HG03439 (cell line): ENCODE results near the gene NCK1.

Experiments used
- ATAC-seq: cut with Tn5 transposase; IDR thresholded peaks from one replicate; pipeline ENCODE4 v1.9.1; 2021; ENCODE audit warnings: mild to moderate bottlenecking, moderate library complexity; ENCODE audit not compliant: unreplicated experiment

NCK1 gene

DNA sequence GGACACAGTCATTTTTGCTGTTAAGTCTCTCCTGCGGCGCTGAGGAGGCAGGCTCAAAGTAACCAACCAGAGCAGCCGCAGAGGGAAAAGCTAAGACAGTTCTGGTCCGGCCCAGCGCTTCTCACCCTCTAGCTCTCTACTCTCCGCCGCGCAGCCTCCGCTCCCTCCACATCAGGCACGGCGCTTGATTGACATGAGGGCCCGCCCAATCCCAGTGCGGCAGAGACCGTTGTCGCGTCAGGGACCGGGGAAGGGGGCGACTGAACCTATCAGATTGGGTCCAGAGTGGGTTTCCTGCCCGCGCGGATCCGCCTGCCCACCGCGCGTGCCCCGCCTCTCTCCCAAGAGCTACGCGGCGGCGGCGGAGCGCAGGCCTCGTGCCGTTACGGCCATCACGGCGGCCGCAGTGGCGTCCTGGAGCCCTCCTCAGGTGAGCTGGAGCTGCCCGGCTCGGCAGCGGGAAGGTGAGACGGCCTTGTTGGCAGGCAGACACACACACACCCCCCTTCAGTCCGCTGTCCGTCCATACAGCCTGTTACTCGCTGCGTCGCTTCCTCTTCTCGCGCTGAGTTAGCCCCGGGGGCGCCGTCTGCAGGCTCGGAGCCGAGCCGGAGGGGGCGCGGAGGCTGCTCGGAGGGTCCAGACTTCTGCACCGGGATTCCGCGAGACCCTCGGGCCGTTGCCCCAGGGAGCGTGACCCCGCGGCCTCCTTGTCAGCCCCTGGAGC lies at the start of gene NCK1:
Gene NCK1, plus strand, starts transcription at position 319 of the 727 bp plus-strand sequence. CDS start 65,794 bp downstream, outside the sequence.
- ATAC-seq, result peak; percentile 97

DNA sequence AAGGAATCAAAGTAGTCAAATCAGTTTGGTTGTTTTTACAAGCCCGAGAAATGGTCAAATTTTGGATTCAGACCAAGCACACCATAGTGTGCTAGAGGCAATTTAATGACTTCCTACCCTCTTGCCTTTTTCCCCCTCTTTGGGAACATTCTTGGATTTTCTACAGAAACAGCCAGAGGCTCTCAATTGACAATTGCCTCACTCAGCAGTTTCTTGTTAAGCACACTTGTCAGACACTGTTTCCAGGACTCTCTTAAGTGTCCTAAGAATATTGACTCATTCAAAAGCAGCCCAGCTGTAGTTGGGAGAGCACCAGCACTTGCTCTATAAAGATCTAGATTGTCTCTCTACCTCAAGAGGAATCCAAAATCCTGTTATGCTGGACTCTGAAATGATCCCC lies 44.6 kb upstream of the NCK1 start:
- no peak for ATAC-seq

DNA sequence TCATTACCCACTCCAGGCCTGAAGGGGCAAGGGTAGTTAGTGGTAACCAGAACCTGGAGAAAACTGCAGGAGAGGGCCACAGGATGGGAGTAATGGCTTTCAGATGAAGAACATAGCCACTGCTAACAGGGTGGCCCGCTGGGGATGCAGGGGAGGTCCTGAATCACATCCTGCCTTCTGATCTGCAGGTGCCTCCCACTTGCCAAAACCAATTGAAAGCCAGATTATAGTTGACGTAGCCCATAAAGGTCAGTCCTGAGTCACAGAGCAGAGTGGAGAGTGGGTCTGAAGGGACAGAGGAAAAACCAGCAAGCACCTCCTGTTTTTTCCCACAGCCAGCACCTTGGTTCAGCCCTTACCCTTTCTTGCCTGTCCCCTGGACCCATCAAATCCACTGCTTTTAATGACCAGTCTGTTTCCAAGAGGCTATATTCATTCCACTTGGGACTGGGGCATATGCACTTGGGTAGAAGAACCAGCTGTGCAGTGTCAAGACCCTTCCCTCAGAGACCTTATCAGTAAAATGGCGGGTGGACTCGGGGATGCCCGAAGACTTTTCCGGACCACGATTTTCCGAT lies 43.7 kb upstream of the NCK1 start:
- peak; percentile 61 for ATAC-seq

DNA sequence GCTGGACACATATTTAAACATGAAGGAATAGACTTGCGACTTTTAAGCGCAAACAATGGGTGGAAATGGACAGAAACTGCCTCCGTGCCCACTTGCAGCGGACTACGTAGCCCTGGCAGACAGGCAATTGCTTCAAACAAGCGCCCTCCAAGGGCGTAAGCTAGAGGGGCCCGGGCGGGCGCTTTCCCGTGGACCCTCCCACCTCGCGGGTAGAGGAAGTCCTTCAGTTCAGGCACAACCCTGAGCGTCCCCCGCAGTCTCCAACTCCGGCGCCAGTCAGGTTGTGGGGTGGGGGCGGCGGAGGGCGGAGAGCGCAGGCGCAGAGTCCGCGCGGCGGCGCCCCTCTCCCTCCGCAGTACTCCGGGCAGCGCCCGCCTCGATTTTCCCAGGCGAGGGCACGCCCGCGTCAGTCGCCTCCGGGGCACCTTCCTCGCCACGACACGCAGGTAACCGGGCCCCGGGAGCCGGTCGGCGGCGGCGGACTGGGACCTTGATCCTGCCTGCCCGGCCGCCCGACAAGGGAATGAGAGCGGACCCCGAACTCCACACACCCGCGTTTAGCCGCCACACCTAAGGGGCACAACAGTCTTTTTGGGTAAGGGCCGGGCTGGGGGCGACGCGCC lies 43.1 kb upstream of the NCK1 start, which contains the start of gene SLC35G2:
Gene SLC35G2, plus strand, starts transcription at position 358 of the 623 bp plus-strand sequence. CDS start 35,335 bp downstream, outside the sequence.
- peak; percentile 60 for ATAC-seq

DNA sequence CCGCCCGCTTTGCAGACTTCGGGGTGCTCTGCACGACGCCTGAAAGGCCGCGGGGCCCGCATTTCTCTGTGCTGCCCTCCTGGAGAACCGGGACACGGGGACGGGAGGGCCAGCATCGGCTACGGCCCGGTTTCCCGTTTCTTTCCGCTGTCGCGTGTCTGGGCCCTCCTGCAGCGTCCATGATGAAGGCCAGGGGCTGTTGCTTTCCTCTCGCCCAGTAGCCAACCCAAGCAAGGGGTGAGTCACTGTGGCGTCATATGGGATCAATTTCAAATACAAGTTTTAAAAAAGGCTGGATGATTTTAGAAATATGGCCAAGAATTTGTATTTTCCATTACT lies 42.6 kb upstream of the NCK1 start:
- peak; percentile 17 for ATAC-seq

DNA sequence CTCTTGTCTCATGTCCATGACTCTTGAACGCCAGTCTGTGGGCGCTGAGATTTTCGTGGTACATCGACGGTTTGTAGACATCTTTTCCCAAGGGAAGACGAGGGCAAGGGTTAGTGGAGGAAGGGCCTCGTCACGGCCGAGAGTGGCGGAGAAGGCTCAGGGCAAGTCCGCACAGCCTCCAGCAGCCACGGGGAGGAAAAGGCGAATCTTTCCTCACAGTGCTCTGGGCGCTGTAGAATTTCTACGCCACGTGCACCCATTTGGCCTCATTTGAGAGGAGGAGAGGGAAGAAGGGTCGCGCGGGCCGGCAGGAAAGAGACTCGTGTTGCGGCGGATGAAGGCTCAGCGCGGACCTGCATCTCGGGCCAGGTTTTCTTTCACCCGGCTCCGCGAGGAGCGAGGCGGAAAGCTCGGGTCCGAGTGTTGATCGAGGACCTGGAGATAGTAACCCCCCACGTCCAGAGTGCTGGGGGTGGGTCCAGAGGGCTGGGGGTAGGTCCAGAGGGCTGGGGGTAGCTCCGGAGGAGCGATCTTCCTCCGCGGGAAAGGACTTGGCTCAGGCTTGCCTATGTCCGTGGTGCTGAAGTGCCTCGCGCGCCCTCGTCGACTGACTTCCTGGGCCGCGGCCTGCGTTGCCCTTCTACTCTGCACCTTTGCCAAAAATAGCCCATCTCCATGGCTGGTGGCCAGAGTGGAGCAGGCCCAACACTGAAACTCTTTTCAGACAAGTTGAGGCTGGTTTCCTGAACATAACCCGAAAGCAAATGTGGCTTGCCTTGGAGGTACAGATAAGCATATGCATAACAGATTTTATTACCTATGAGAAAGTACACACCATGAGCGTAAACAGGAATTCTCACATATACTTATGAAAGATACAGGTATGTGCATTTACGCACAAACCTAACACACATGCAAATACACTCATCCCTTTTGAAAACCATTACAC lies 42.0 kb upstream of the NCK1 start:
- ATAC-seq, result no peak

DNA sequence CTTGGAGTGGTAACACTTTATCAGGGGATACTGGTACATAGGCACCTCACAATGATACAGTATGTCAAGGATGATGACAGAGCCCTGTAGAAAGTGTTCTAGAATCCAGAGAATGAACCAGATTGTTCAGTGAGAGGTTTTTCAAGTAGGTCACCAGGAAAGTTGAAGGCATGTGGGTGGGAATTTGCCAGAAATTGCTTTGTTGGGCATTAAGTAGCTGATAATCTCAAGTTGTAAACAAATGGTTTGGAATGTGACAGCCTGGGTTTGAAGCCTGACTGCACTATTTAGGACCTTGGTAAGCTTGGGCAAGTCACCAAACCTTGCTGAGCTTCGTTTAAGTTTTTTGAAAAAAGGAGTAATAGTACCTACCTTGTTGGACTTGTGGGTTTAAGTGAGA lies 30.5 kb upstream of the NCK1 start:
- no peak for ATAC-seq

DNA sequence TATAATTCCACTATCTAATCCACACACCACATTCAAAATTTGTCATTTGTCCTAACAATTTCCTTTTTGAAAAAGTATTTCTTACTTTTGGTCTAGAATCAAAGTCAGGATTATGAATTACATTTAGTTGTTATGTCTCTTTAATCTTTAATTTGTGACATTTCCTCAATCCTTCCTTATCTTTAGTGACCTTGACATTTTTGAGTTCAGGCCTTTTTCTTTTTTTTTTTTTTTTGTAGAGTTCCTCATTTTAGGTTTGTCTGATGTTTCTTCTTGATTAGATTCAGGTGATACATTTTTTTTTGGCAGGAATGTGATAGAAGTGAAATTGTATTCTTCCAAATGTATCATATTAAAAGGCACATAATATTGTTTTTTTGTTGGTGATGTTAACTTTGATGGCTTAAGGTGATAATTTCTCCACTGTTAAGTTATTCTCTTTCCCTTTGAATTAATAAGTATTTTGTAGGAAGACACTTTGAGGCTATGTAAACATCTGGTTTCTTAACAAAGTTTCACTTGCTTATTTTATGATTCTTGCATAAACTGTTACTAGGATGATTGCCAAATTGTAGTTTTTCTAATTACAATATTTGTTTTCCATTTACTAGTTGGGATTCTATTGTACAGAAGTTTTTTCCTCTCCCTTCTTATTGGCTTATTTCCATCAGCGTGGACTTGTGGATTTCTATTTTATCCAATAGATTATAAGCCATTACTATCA lies 26.8 kb upstream of the NCK1 start:
- no peak for ATAC-seq

DNA sequence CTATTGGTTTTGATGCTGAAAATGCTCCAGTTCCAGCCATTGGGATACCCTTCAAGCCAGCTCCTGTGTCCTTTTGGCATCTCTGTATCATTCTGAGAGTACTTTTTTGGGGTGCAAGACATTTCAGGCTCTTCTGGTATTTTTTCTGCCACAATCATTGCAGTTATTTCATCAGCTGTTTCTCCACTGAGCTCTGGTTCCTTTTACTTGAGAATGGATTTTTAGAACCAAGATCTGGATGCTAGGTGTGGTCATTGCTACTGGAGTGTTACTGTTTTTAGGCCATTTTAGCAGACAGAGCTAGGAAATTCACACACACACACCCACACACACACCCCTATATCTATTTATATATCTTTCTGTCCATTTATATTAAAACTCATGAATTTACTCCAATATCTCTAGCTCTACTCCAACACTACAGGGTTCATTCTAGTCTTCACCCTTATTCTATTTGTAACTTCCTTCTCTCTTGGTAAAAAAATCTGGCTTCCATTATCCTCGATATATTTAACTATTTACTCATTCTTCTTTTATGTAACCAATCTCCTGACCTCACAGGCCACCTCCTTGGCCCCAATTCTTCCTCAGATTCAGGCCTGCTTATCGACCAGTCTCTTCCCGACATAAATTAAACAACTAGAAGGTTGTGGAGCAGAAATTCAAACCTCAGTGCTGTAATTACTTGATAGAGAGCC lies 26.0 kb upstream of the NCK1 start:
- ATAC-seq, result no peak

DNA sequence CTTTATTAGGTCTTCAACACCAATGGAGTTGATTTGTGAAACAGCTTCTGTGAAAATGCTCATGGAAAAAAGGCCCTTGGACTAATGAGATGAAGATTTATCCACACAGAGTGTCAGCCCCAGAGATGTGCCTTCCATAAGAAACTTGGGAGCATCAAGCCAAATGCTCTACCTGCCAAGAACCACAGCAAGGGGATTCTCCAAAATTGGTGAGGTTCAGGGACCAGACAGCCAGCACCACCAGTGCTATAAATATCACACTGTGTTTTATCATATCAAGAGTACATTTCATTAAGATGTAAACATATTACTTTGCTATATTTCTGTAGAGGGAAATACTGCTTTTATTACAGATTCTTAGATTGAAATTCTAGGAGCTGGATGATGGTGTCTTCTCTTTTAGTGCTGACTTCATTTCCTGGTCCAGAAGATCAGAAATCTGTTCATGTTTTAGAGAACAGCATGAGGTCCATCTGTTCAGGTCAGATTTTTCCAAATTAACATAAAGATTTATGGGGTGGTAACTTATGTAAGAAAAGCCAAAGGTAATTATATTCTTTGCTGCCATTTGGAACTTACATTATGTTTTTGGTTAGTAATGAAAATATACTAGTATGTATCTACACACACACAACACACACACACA lies 25.4 kb upstream of the NCK1 start:
- no peak for ATAC-seq

DNA sequence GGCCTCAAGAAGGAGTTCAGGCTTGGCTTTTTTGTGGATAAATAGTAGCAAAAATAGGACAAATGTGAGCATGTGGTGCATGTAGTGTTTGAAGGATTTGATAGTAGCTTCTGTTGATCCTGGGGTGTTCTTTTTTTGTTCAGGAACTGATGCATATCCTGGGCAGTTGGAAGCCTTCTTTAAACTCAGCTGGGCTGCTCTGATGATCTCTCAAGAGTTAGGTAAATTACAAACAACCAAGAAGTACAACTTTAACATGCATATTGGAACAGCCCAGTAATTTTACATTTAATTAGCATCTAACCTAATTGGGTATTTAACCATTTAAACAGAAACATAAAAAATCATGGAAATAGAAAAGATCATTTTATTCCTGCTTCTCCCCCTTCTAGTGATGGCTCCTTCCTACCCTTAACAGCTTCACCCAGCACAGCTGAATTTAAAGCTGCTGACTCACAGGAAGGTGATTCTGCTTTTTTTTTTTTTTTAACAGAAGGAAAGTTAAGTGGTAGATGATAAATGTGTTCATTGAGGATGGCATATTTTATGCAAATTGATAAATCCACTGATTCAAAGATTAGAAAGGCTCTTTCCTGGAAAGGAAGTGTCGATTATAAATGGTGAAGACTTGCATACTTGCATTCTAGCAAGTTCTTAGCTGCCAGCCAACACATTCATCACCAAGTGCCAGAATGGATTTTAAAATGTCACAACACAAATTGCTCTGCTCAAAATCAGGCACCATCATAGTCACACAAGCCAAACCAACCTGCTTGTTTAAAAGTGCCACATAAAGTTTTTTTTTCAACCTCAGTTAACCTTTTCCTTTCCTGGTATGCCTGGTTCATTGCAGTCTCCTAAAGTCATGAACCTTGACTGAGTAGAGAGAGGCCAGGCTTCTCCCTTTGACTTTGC lies 23.1 kb upstream of the NCK1 start:
- no peak for ATAC-seq

DNA sequence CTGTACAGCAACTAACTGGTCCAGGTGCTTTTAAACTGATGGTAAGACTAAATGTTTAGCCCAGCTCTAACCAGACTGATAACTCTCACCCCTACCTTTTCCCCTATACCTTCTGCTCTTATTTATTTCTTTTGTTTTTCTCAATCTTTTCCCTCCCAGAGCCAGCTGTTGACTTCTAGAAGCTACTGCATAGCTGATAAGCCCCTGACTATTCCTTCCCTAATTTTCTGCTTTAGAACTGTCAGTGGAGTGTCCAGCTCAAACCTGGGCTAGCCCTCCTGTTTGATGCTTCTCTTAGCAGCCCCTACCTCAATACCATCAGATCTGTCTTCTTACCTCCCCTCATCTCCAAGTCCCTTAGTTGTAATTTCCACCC lies 22.5 kb upstream of the NCK1 start:
- ATAC-seq, result no peak

DNA sequence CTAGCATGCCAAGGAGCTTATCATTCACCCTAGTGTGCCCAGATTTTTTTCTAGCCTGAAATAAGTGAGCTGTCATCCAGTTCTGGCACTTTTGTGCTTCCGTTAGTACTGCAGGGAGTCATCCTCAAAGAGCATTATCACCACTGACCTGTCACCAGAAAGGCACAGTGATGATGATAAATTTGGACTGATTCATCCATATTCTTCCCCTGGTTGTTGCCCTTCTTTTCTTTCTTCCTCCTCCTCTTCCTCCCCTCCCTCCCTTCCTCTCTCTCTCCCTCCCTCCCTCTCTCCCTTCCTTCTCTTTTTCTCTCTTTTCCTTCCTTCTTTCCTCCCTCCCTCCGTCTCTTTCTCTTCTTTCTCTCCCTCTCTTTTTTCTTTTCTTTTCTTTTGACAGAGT lies 21.8 kb upstream of the NCK1 start:
- ATAC-seq, result no peak

DNA sequence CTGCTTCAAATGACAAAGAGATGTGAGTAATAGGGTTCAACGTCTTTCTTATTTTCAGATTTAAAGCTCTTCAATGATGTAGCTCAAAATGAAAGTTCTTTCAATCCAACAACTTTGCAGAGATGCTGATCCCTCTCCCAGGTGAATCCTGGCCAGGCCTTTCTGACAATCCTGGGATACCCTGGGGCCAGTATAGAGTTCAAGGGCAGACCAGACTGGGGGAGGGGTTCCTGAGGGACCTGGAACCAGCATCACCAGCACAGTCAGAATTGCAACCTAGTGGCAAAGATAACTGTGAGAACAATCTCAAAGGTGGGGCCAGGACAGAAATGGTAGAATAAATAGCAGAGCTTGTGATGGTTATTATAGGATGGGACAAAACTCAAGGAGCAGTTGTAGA lies 19.7 kb upstream of the NCK1 start:
- ATAC-seq, result no peak

DNA sequence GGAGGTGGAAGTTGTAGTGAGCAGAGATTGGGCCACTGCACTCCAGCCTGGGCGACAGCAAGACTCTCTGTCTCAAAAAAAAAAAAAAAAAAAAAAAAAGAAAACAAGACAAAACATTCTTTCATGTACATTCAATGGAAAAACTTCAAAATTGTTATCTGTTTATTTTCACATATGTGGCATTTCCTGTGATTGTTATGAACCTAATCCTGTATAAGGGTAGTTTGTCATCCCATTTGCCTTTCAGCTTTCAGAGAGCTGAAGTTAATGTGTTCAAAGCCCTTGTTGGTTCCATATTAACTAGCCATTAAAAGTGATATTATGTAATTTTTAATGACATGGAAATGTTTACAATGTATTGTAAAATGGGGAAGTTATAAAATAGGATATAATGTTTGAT lies 17.3 kb upstream of the NCK1 start:
- no peak for ATAC-seq

DNA sequence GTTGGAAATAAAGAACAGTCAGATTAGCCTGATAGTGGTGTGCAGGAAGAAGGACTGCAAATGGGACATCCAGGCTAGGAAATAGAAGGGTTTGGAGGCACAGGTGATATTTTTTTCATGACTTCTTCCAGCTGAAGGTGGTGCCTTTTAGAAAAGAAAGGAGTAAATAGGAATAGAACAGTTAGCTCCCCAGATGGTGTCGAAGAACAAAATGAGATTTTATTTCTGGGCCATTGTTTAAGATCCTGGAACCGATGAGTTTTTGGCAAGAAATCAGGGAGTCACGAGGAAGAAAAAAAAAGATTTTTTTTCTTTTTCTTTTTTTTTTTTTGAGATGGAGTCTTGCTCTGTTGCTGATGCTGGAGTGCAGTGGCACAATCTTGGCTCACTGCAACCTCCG lies 9.8 kb upstream of the NCK1 start:
- no peak for ATAC-seq

DNA sequence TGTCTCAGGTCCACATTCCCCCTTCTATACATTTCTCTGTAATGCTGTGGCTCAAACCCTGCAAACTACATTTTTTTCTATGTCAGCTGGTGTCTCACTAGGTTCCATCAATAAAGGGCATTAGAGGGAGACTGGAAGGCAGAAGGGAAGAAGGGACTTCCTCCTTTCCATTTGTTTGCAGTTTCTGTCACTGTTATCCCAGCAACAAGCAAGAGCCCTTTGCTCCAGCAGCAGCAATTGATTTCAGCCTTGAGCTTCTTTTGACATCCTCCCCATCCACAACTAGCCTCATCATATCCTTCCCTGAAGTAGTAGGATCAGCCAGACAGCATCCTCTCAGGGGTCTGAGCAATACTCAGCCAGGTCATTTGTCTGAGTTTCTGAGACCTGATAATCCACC lies 5.3 kb upstream of the NCK1 start:
- no peak for ATAC-seq

DNA sequence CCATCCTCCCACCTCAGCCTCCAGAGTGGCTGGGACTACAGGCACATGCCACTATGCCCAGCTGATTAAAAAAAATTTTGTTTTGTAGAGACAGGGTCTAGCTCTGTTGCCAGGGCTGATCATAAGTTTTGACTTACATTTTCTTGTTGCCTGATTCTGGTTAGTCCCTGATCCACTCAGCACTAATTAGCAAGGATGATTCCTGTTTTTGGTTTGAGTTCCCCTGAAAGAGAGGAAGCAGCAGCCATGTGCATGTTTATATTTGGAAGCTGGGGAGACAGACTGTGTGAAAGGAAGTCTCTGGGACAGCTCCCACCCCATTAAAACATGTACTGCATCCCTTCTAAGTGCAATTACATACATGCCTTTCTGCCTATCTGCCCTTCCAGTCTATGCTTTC lies 3.6 kb upstream of the NCK1 start:
- ATAC-seq, result no peak

DNA sequence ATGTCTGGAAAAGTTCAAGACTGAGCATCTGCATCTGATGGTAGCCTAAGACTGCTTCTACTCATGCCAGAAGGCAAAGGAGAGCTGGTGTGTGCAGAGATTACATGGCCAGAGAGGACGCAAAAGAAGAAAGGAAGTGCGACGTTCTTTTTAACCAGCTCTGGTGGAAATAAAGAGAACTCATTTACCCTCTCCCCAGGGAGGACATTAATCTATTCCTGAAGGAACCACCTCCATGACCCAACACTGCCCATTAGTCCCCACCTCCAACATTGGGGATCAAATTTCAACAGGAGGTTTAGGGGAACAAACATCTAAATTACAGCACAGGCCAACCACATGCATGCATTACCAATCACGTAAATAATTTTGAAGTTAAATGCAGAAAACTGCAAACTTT lies 1.5 kb upstream of the NCK1 start:
- ATAC-seq, result no peak
